K562 (cell line): Measurements from ENCODE around the gene ZNF598. TPM values are rescaled to one million over a fixed set of nuclear protein-coding genes. Genes with fewer than 3 reads are reported as not detected.

Source experiments
- ATAC-seq: fragments of 200-7000 bp; cut with Tn5 transposase; 3 replicates; pipeline ENCODE4 v1.9.1; 2020; ENCODE audit warnings: moderate library complexity
- BruUV-seq: library from RNA; stranded (reverse); fragments of 400-500 nt; replicated peaks from 2 replicates; lab custom pipeline; 2021; lab: Mats Ljungman, UMichigan
- CTCF ChIA-PET: fragments of 300-600 bp; formaldehyde crosslinking; extraction: SDS; loops from one replicate; lab custom pipeline; 2021; ENCODE audit warnings: low intra/inter-chr PET ratio; lab: Yijun Ruan, JAX
- POLR2A ChIA-PET: fragments of 300-600, 350-650 bp; sonication (Branson Sonifier 250); formaldehyde crosslinking; extraction: SDS; loops from one replicate; lab custom pipeline; 2021; ENCODE audit warnings: antibody characterized with exemption, inconsistent platforms; lab: Yijun Ruan, JAX
- DNase-seq, 4 experiments: peaks; one replicate each; pipeline versions ENCODE4 v3.0.0 to v3.0.0-alpha.2; 2011 to 2018; ENCODE audit warnings: low spot score in 3 of 4, mixed read lengths in 3 of 4; ENCODE audit errors: extremely low read depth in 1 of 4
- FAIRE-seq: peaks from 2 replicates; lab custom pipeline; 2011; peaks lifted over from hg19 to GRCh38; lab: Jason Lieb, UNC
- H2AFZ ChIP-seq: 2 replicates; pipeline ENCODE4 v1.6.0; 2011; ENCODE audit warnings: low read depth, low read length, control low read depth, inconsistent platforms
- H3K27ac ChIP-seq: fragments of 200-600 bp; 3 replicates; pipeline ENCODE4 v1.8.0; 2011; ENCODE audit warnings: low read depth, mild to moderate bottlenecking, control low read depth, inconsistent platforms, low read length, moderate library complexity, mixed read lengths; ENCODE audit errors: extremely low read depth
- H3K27me3 ChIP-seq, 2 experiments: fragments of 300-600 bp in 1 of 2; 2 replicates in 1 of 2; 3 replicates in 1 of 2; pipeline versions ENCODE4 v1.6.0 to v1.8.0; 2011; ENCODE audit warnings: inconsistent platforms in 2 of 2, low read length in 2 of 2, mild to moderate bottlenecking in 1 of 2, mixed read lengths in 1 of 2, moderate library complexity in 1 of 2; ENCODE audit not compliant: control insufficient read depth in 2 of 2, insufficient read depth in 2 of 2
- H3K36me3 ChIP-seq: fragments of 300-600 bp; 3 replicates; pipeline ENCODE4 v1.8.0; 2011; ENCODE audit warnings: mild to moderate bottlenecking, low read length, inconsistent platforms; ENCODE audit not compliant: control insufficient read depth, insufficient read depth
- H3K4me1 ChIP-seq, 2 experiments: fragments of 200-600 bp in 1 of 2; replicated peaks in 1 of 2; 2 replicates in 1 of 2; 3 replicates in 1 of 2; pipeline versions ENCODE4 v1.5.1 to v1.8.0; 2011; ENCODE audit warnings: inconsistent platforms in 2 of 2, low read length in 2 of 2, mild to moderate bottlenecking in 1 of 2, mixed read lengths in 1 of 2, moderate library complexity in 1 of 2; ENCODE audit not compliant: control insufficient read depth in 2 of 2, insufficient read depth in 2 of 2
- H3K4me2 ChIP-seq: 2 replicates; pipeline ENCODE4 v1.6.1; 2011; ENCODE audit warnings: low read length, control low read depth, inconsistent platforms, mixed read lengths; ENCODE audit not compliant: insufficient read depth
- H3K4me3 ChIP-seq: fragments of 200-600 bp; sonication (generic), shearing (Covaris generic); 2 replicates; pipeline ENCODE4 v1.5.1; 2016; ENCODE audit warnings: control low read depth, inconsistent platforms
- H3K79me2 ChIP-seq: fragments of 200-600 bp; 3 replicates; pipeline ENCODE4 v1.8.0; 2011; ENCODE audit warnings: low read length, inconsistent platforms; ENCODE audit not compliant: control insufficient read depth, insufficient read depth
- H3K9ac ChIP-seq, 2 experiments: 2 replicates each; pipeline versions ENCODE4 v1.6.0 to v1.6.1; 2011; ENCODE audit warnings: low read depth in 2 of 2, low read length in 2 of 2, control low read depth in 1 of 2, inconsistent platforms in 1 of 2, mild to moderate bottlenecking in 1 of 2, mixed read lengths in 1 of 2; ENCODE audit not compliant: insufficient read depth in 1 of 2
- H3K9me1 ChIP-seq: one replicate; pipeline ENCODE4 v1.6.0; 2011; ENCODE audit warnings: inconsistent platforms, mild to moderate bottlenecking, low read length, moderate library complexity; ENCODE audit not compliant: control insufficient read depth, insufficient read depth
- H3K9me3 ChIP-seq: replicated peaks from 2 replicates; pipeline ENCODE4 v1.5.1; 2011; ENCODE audit warnings: low read depth, low read length, inconsistent platforms; ENCODE audit not compliant: control insufficient read depth, insufficient read depth
- H4K20me1 ChIP-seq: replicated peaks from 2 replicates; pipeline ENCODE4 v1.6.1; 2011; ENCODE audit warnings: low read length, inconsistent platforms, mixed read lengths; ENCODE audit not compliant: control insufficient read depth, insufficient read depth
- ERF ChIP-seq: fragments of 450-650 bp; formaldehyde crosslinking; IDR thresholded peaks from 2 replicates; pipeline ENCODE4 v1.4.0; 2020; ENCODE audit warnings: mild to moderate bottlenecking, mixed read lengths
- ETV5 ChIP-seq: sonication (generic); formaldehyde crosslinking; IDR thresholded peaks from 2 replicates; pipeline ENCODE4 v1.4.0; 2020; ENCODE audit warnings: low read depth, mild to moderate bottlenecking, missing genetic modification reagents
- HDAC3 ChIP-seq: fragments of 450-650 bp; IDR thresholded peaks from 2 replicates; pipeline ENCODE4 v1.6.1; 2018; ENCODE audit warnings: borderline replicate concordance, mild to moderate bottlenecking, moderate library complexity; ENCODE audit not compliant: partially characterized antibody
- KDM2B ChIP-seq: fragments of 250-450 bp; sonication (Bioruptor Pico); IDR thresholded peaks from 2 replicates; pipeline ENCODE4 v1.8.0; 2021; ENCODE audit warnings: mild to moderate bottlenecking, moderate library complexity
- KDM5B ChIP-seq: fragments of 200-600 bp; sonication (generic); IDR thresholded peaks from 2 replicates; pipeline ENCODE4 v1.6.1; 2012; ENCODE audit warnings: low read depth, mild to moderate bottlenecking, moderate library complexity, low read length, control low read depth, inconsistent platforms; ENCODE audit not compliant: insufficient replicate concordance
- MYBL2 ChIP-seq, 2 experiments: fragments of 450-650 bp in 1 of 2; sonication (generic) in 1 of 2; formaldehyde crosslinking in 1 of 2; IDR thresholded peaks; 2 replicates each; pipeline versions ENCODE4 v1.6.1 to v1.8.1; 2017 to 2022; ENCODE audit warnings: borderline replicate concordance in 1 of 2, inconsistent platforms in 1 of 2, low read depth in 1 of 2, mild to moderate bottlenecking in 1 of 2, missing genetic modification reagents in 1 of 2, moderate library complexity in 1 of 2
- MYNN ChIP-seq, 2 experiments: sonication (generic); formaldehyde crosslinking in 1 of 2; IDR thresholded peaks; 2 replicates each; pipeline versions ENCODE4 v1.5.0 to v1.6.1; 2016 to 2020; ENCODE audit warnings: antibody characterized with exemption in 1 of 2, missing genetic modification reagents in 1 of 2
- NCOR1 ChIP-seq: fragments of 450-650 bp; IDR thresholded peaks from 2 replicates; pipeline ENCODE4 v1.6.1; 2016; ENCODE audit warnings: mild to moderate bottlenecking, moderate library complexity
- POLR2G ChIP-seq: fragments of 200-400 bp; formaldehyde crosslinking; IDR thresholded peaks from 2 replicates; pipeline ENCODE4 v1.6.1; 2017; ENCODE audit warnings: low read depth, mild to moderate bottlenecking, antibody characterized with exemption, low read length, moderate library complexity
- RBM25 ChIP-seq: fragments of 200-400 bp; formaldehyde crosslinking; IDR thresholded peaks from 2 replicates; pipeline ENCODE4 v1.6.1; 2018; ENCODE audit warnings: low read length, low read depth, moderate library complexity; ENCODE audit not compliant: severe bottlenecking
- SREBF1 ChIP-seq: fragments of 150-350 bp; IDR thresholded peaks from 2 replicates; pipeline ENCODE4 v1.6.1; 2014; ENCODE audit warnings: antibody characterized with exemption, low read depth, low read length, borderline replicate concordance
- STAT5B ChIP-seq: fragments of 250-450 bp; sonication (Bioruptor Pico); IDR thresholded peaks from 2 replicates; pipeline ENCODE4 v1.8.0; 2021; ENCODE audit warnings: mild to moderate bottlenecking, inconsistent platforms
- TFE3 ChIP-seq: fragments of 450-650 bp; formaldehyde crosslinking; IDR thresholded peaks from 2 replicates; pipeline ENCODE4 v1.4.0; 2020; ENCODE audit warnings: mild to moderate bottlenecking, mixed read lengths
- ZBTB43 ChIP-seq: sonication (generic); formaldehyde crosslinking; IDR thresholded peaks from 2 replicates; pipeline ENCODE4 v1.8.0; 2023; ENCODE audit warnings: mild to moderate bottlenecking, missing genetic modification reagents
- ZEB2 ChIP-seq: fragments of 450-650 bp; IDR thresholded peaks from 2 replicates; pipeline ENCODE4 v1.6.1; 2016
- ZFX ChIP-seq: sonication (generic); formaldehyde crosslinking; IDR thresholded peaks from 2 replicates; pipeline ENCODE4 v1.8.0; 2022; ENCODE audit warnings: mild to moderate bottlenecking, missing genetic modification reagents, moderate library complexity
- ZNF143 ChIP-seq: sonication (generic); formaldehyde crosslinking; IDR thresholded peaks from 2 replicates; pipeline ENCODE4 v1.9.0; 2022; ENCODE audit warnings: mild to moderate bottlenecking, missing genetic modification reagents
- ZNF780A ChIP-seq: fragments of 250-450 bp; sonication (Bioruptor Pico); IDR thresholded peaks from 2 replicates; pipeline ENCODE4 v1.5.0; 2021; ENCODE audit warnings: mild to moderate bottlenecking
- ZZZ3 ChIP-seq: fragments of 450-650 bp; IDR thresholded peaks from 2 replicates; pipeline ENCODE4 v1.6.1; 2016; ENCODE audit warnings: antibody characterized with exemption, mild to moderate bottlenecking, moderate library complexity
- WGBS: fragments of 100-300 bp; shearing (Covaris generic); methylation state at CpG from one replicate; pipeline ENCODE4 v1.1.6; 2016; ENCODE audit warnings: low coverage, mixed read lengths; ENCODE audit not compliant: insufficient coverage; ENCODE audit errors: missing lambda C conversion rate; 5-methylcytosine and 5-hydroxymethylcytosine counted together
- in situ Hi-C: fragments of 300-500 bp; cut with MboI; formaldehyde crosslinking; loops from 4 replicates; pipeline ENCODE4 v1.15.0; 2018; ENCODE audit warnings: inconsistent platforms, mixed read lengths
- intact Hi-C: fragments of 100-400 bp; cut with micrococcal nuclease; formaldehyde crosslinking; loops from 2 replicates; pipeline ENCODE4 v1.14.2; 2022
- polyA plus RNA-seq, 8 experiments: library from polyadenylated mRNA; depleted of rRNA in 4 of 8; stranded (reverse) in 5 of 8; unstranded in 3 of 8; fragments of >200 nt; fragmentation: Nextera tagmentation in 2 of 8; fragmentation: Illumina TruSeq in 1 of 8; extraction: Ambion mirVana in 2 of 8; extraction: Trizol in 1 of 8; gene quantifications; 2 replicates each; pipeline versions ENCODE4 v1.2.1 to v1.2.3, GENCODE V29; 2011 to 2014; ENCODE audit warnings: inconsistent platforms in 1 of 8, missing spikeins in 1 of 8
- total RNA-seq, 7 experiments: library from RNA; depleted of rRNA in 6 of 7; stranded (reverse); fragments of >200 nt in 6 of 7; fragmentation: Illumina TruSeq in 2 of 7; extraction: Trizol in 2 of 7; gene quantifications; 2 replicates each; pipeline versions ENCODE4 v1.2.1 to v1.2.3, GENCODE V29; 2011 to 2021; ENCODE audit warnings: low replicate concordance in 1 of 7

ZNF598 gene
- total and polyA plus RNA-seq, 9 of the 15 experiments (the other 6 are each of a cell fraction or from before 2014, with no cell fraction given): 0.11 to 115 (median 29.6) TPM

GRCh38 chr16:2007081-2007836 is 2.4 kb downstream of the ZNF598 start:
- Histone ChIP-seq H3K9me3 (no peaks in the 10 kb centered on the region), H3K4me2 (peak overlapping the region; percentile 93), H3K9me1 (peaks cover 19% of the 10 kb centered on the region), H3K4me3 (peak overlapping the region; percentile 99), H3K27ac (peak overlapping the region; percentile 42; the same call in 1 of the 3 replicates), H4K20me1 (peaks cover 46% of the 10 kb centered on the region), H3K9ac (peak overlapping the region; percentile 91 to 99), H3K4me1 (peaks cover 27 to 83% of the 10 kb centered on the region in 2 experiments), H2AFZ (no peak overlapping the region), H3K36me3 (peaks cover 57% of the 10 kb centered on the region; the same call in 2 of the 3 replicates), H3K79me2 (peaks cover 83% of the 10 kb centered on the region), H3K27me3 (no peaks in the 10 kb centered on the region)
- ChIA-PET CTCF (no interaction called here), POLR2A (interaction anchor here (0.6 to 2.6 kb wide), 5 partner anchors 10 to 453 kb away, joined by 3 to 13 read pairs (median 4); partner anchors contain the start of genes RPS2, TEDC2 and TRAF7)
- BruUV-seq: no TSS peak
- FAIRE-seq (no peak), DNase-seq (no peak), ATAC-seq (no peak)
- in situ Hi-C loops: no loop called here
- WGBS: 40% methylated on average over 6 of the region's 16 CpGs
- intact Hi-C loops: no loop called here
- no peak for TF ChIP-seq NCOR1
- TF ChIP-seq ZZZ3: no peak
- no peak for TF ChIP-seq MYBL2 (IDR thresholded peaks at IDR 0.05; ENCODE audit: low read depth)
- no peak for TF ChIP-seq MYBL2 (CRISPR knock-in tag; IDR thresholded peaks at IDR 0.05; ENCODE audit: borderline replicate concordance)
- TF ChIP-seq ZNF780A (CRISPR knock-in tag): no peak
- no peak for TF ChIP-seq STAT5B (CRISPR knock-in tag)
- TF ChIP-seq ZEB2: no peak
- peak; percentile 53 for TF ChIP-seq POLR2G
- no peak for TF ChIP-seq MYNN (IDR thresholded peaks at IDR 0.05)
- TF ChIP-seq MYNN (CRISPR knock-in tag; IDR thresholded peaks at IDR 0.05): no peak
- TF ChIP-seq ETV5: no peak
- TF ChIP-seq ZNF143 (CRISPR knock-in tag): 0 out of 2 replicates have a peak, but pooled peaks have one; percentile 13
- TF ChIP-seq KDM2B (CRISPR knock-in tag): no peak
- TF ChIP-seq SREBF1: no peak
- TF ChIP-seq ERF (CRISPR knock-in tag): no peak
- no peak for TF ChIP-seq ZBTB43 (CRISPR knock-in tag)
- no peak for TF ChIP-seq TFE3 (CRISPR knock-in tag)
- TF ChIP-seq ZFX (CRISPR knock-in tag): 0 out of 2 replicates have a peak, but pooled peaks have one; percentile 4
- no peak for TF ChIP-seq KDM5B
- no peak for TF ChIP-seq HDAC3
- no peak for TF ChIP-seq RBM25
